ENCODE results near the gene ARRDC2.

ARRDC2 gene

GRCh38 chr19:18013210-18014111 lies 5.5 kb downstream of the ARRDC2 start:
- no peaks in the 10 kb centered on the region for H3K27me3 ChIP-seq (ENCODE audit: control insufficient read depth in 5 of 5, insufficient read depth in 4 of 5, low read length in 5 of 5)
- H3K9ac ChIP-seq (ENCODE audit: low read length in 5 of 5): peak overlapping the region in 1 of 5 donors; percentile 23
- peak overlapping the region; percentile 25 for H3K27ac ChIP-seq (ENCODE audit: low read depth, low read length)
- H3K4me1 ChIP-seq (ENCODE audit: control insufficient read depth in 5 of 5, insufficient read depth in 5 of 5, low read length in 5 of 5): peaks cover 4 to 61% (median 47%) of the 10 kb centered on the region in 5 donors
- H3K9me3 ChIP-seq (ENCODE audit: control insufficient read depth in 5 of 5, low read length in 5 of 5): no peaks in the 10 kb centered on the region
- H3K4me3 ChIP-seq (ENCODE audit: low read depth in 1 of 5, low read length in 5 of 5): no peak overlapping the region
- peaks cover 0 to 58% (median 53%) of the 10 kb centered on the region in 5 donors for H3K36me3 ChIP-seq (ENCODE audit: control insufficient read depth in 5 of 5, insufficient read depth in 5 of 5, low read length in 5 of 5)

DNA sequence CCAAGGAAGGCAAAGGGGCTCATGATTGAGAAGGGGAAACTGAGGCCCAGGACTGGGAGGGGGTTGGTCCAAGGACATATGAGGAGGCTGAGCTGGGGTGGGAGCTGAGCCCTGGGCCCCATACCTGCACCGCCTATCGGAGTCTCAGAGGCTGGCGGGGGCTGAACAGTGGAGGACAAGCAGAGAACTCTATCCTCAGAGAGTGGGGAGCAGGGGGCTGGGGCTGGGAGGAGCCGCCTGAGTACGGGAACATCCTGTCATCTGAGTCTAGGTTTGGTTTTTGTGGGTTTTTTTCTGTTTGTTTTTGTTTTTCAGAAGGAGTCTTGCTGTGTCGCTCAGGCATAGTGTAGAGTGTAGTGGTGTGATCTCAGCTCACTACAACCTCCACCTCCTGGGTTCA lies 6.2 kb downstream of the ARRDC2 start:
- no peak overlapping the region for H3K27ac ChIP-seq (ENCODE audit: low read depth, low read length)
- H3K4me3 ChIP-seq (ENCODE audit: low read depth in 1 of 5, low read length in 5 of 5): no peak overlapping the region
- H3K4me1 ChIP-seq (ENCODE audit: control insufficient read depth in 5 of 5, insufficient read depth in 5 of 5, low read length in 5 of 5): peaks cover 2 to 59% (median 39%) of the 10 kb centered on the region in 5 donors
- no peaks in the 10 kb centered on the region for H3K9me3 ChIP-seq (ENCODE audit: control insufficient read depth in 5 of 5, low read length in 5 of 5)
- peak overlapping the region in 1 of 5 donors; percentile 7 for H3K9ac ChIP-seq (ENCODE audit: low read length in 5 of 5)
- H3K27me3 ChIP-seq (ENCODE audit: control insufficient read depth in 5 of 5, insufficient read depth in 4 of 5, low read length in 5 of 5): no peaks in the 10 kb centered on the region
- H3K36me3 ChIP-seq (ENCODE audit: control insufficient read depth in 5 of 5, insufficient read depth in 5 of 5, low read length in 5 of 5): peaks cover 0 to 50% (median 48%) of the 10 kb centered on the region in 5 donors

DNA sequence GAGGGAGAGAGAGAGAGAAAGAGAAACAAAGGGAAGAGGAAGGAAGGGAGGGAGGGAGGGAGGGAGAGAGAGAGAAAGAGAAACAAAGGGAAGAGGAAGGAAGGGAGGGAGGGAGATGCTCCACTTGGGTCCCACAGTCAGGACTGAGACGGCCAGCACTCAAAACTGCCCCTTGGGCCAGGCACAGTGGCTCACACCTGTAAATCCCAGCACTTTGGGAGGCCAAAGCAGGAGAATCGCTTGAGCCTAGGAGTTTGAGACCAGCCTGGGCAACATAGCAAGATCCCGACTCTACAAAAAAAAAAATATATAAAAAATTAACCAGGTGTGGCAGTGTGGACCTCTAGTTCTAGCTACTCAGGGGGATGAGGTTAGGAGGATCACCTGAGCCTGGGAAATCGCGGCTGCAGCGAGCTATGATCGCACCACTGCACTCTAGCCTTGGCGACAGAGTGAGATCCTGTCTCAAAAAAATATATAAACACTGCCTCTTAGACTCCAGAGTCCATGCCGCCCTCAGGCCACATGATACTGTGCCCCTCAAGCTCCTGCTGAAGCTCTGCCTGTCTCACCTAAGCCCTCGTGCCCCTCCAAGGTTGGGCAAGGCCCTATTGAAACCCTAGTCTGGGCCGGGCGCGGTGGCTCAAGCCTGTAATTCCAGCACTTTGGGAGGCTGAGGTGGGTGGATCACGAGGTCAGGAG lies 8.4 kb downstream of the ARRDC2 start:
- H3K9me3 ChIP-seq (ENCODE audit: control insufficient read depth in 5 of 5, low read length in 5 of 5): no peaks in the 10 kb centered on the region
- peak overlapping the region; percentile 71 for H3K27ac ChIP-seq (ENCODE audit: low read depth, low read length)
- peaks cover 0 to 30% (median 28%) of the 10 kb centered on the region in 5 donors for H3K36me3 ChIP-seq (ENCODE audit: control insufficient read depth in 5 of 5, insufficient read depth in 5 of 5, low read length in 5 of 5)
- H3K27me3 ChIP-seq (ENCODE audit: control insufficient read depth in 5 of 5, insufficient read depth in 4 of 5, low read length in 5 of 5): no peaks in the 10 kb centered on the region
- H3K4me3 ChIP-seq (ENCODE audit: low read depth in 1 of 5, low read length in 5 of 5): no peak overlapping the region
- H3K9ac ChIP-seq (ENCODE audit: low read length in 5 of 5): peak overlapping the region in 3 of 5 donors; percentile 11 to 47 (median 37)
- peaks cover 8 to 60% (median 41%) of the 10 kb centered on the region in 5 donors for H3K4me1 ChIP-seq (ENCODE audit: control insufficient read depth in 5 of 5, insufficient read depth in 5 of 5, low read length in 5 of 5)

GRCh38 chr19:18017275-18018083 lies 9.5 kb downstream of the ARRDC2 start:
- peaks cover 12 to 71% (median 52%) of the 10 kb centered on the region in 5 donors for H3K4me1 ChIP-seq (ENCODE audit: control insufficient read depth in 5 of 5, insufficient read depth in 5 of 5, low read length in 5 of 5)
- H3K9me3 ChIP-seq (ENCODE audit: control insufficient read depth in 5 of 5, low read length in 5 of 5): no peaks in the 10 kb centered on the region
- H3K9ac ChIP-seq (ENCODE audit: low read length in 5 of 5): peak overlapping the region in 2 of 5 donors; percentile 48 to 64
- no peak overlapping the region for H3K4me3 ChIP-seq (ENCODE audit: low read depth in 1 of 5, low read length in 5 of 5)
- H3K27me3 ChIP-seq (ENCODE audit: control insufficient read depth in 5 of 5, insufficient read depth in 4 of 5, low read length in 5 of 5): no peaks in the 10 kb centered on the region
- peak overlapping the region; percentile 71 for H3K27ac ChIP-seq (ENCODE audit: low read depth, low read length)
- H3K36me3 ChIP-seq (ENCODE audit: control insufficient read depth in 5 of 5, insufficient read depth in 5 of 5, low read length in 5 of 5): peaks cover 0 to 25% (median 25%) of the 10 kb centered on the region in 5 donors

GRCh38 chr19:18020212-18021085 lies 12.5 kb downstream of the ARRDC2 start:
- H3K4me3 ChIP-seq (ENCODE audit: low read depth in 1 of 5, low read length in 5 of 5): peak overlapping the region in 1 of 5 donors; percentile 4
- H3K36me3 ChIP-seq (ENCODE audit: control insufficient read depth in 5 of 5, insufficient read depth in 5 of 5, low read length in 5 of 5): peaks cover 0 to 2% (median 2%) of the 10 kb centered on the region in 5 donors
- H3K27ac ChIP-seq (ENCODE audit: low read depth, low read length): peak overlapping the region; percentile 95
- peaks cover 15 to 79% (median 62%) of the 10 kb centered on the region in 5 donors for H3K4me1 ChIP-seq (ENCODE audit: control insufficient read depth in 5 of 5, insufficient read depth in 5 of 5, low read length in 5 of 5)
- peak overlapping the region in 3 of 5 donors; percentile 31 to 67 (median 56) for H3K9ac ChIP-seq (ENCODE audit: low read length in 5 of 5)
- H3K9me3 ChIP-seq (ENCODE audit: control insufficient read depth in 5 of 5, low read length in 5 of 5): no peaks in the 10 kb centered on the region
- no peaks in the 10 kb centered on the region for H3K27me3 ChIP-seq (ENCODE audit: control insufficient read depth in 5 of 5, insufficient read depth in 4 of 5, low read length in 5 of 5)

DNA sequence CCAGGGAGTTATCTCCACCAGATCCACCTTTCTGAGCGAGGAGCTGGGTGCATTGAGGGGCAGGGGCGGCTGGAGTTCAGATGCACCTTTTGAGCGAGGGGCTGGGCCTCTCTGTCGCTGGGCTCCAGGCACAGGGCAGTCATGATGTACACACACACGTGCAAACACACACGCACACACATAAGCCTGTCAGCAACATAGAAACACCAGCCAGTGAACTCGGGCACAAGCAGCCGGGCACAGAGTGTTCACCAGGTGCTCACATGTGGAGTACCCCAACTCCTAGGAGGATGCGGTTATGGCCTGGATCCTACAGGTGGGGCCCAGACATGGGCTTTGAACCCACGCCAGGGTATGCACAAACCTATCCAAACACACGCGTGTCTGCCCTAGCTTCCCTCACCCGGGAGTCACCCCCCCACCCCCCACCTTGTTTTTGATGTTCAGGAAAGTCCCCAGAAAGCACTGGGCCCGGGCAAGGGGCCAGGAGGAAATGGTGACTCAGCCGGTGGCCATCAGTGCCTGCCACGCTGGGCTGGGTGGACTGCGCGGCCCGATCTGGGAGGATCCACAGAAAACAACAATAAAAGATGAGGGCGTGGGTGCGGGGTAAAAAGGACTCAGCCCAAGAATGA lies 13.3 kb downstream of the ARRDC2 start:
- Histone ChIP-seq H3K36me3 (ENCODE audit: control insufficient read depth in 5 of 5, insufficient read depth in 5 of 5, low read length in 5 of 5) (no peaks in the 10 kb centered on the region), H3K27ac (ENCODE audit: low read depth, low read length) (peak overlapping the region; percentile 95), H3K4me1 (ENCODE audit: control insufficient read depth in 5 of 5, insufficient read depth in 5 of 5, low read length in 5 of 5) (peaks cover 15 to 75% (median 61%) of the 10 kb centered on the region in 5 donors), H3K4me3 (ENCODE audit: low read depth in 1 of 5, low read length in 5 of 5) (peak overlapping the region in 3 of 5 donors; percentile 26 to 50 (median 44)), H3K9ac (ENCODE audit: low read length in 5 of 5) (peak overlapping the region in 4 of 5 donors; percentile 31 to 67 (median 57)), H3K9me3 (ENCODE audit: control insufficient read depth in 5 of 5, low read length in 5 of 5) (no peaks in the 10 kb centered on the region), H3K27me3 (ENCODE audit: control insufficient read depth in 5 of 5, insufficient read depth in 4 of 5, low read length in 5 of 5) (no peaks in the 10 kb centered on the region)

GRCh38 chr19:18023622-18024251 lies 15.8 kb downstream of the ARRDC2 start:
- H3K9me3 ChIP-seq (ENCODE audit: control insufficient read depth in 5 of 5, low read length in 5 of 5): no peaks in the 10 kb centered on the region
- peak overlapping the region in 4 of 5 donors; percentile 3 to 37 (median 20) for H3K4me3 ChIP-seq (ENCODE audit: low read depth in 1 of 5, low read length in 5 of 5)
- no peaks in the 10 kb centered on the region for H3K27me3 ChIP-seq (ENCODE audit: control insufficient read depth in 5 of 5, insufficient read depth in 4 of 5, low read length in 5 of 5)
- no peaks in the 10 kb centered on the region for H3K36me3 ChIP-seq (ENCODE audit: control insufficient read depth in 5 of 5, insufficient read depth in 5 of 5, low read length in 5 of 5)
- peak overlapping the region; percentile 95 for H3K27ac ChIP-seq (ENCODE audit: low read depth, low read length)
- peak overlapping the region in 4 of 5 donors; percentile 9 to 76 (median 46) for H3K9ac ChIP-seq (ENCODE audit: low read length in 5 of 5)
- H3K4me1 ChIP-seq (ENCODE audit: control insufficient read depth in 5 of 5, insufficient read depth in 5 of 5, low read length in 5 of 5): peaks cover 13 to 52% (median 43%) of the 10 kb centered on the region in 5 donors

DNA sequence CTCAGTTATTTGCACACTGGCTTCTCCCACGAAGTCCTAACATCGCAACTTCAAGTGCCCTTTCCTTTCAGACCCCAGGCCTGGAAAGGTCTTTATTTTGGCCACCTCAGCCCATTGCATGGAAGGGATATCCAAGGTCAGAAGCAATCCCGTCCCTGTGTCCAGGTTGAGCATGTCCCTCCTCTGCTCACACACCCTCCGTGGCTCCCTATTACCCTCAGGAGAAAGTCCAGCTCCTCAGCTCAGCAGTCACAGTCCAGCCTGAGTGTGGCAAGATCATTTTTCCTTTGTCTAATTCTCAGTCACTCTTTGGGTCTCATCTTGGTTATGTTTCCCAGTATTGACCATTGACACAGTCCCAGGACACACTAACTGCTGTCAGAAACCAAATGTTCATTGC lies 19.2 kb downstream of the ARRDC2 start:
- peaks cover 0 to 2% (median 0%) of the 10 kb centered on the region in 5 donors for H3K27me3 ChIP-seq (ENCODE audit: control insufficient read depth in 5 of 5, insufficient read depth in 4 of 5, low read length in 5 of 5)
- H3K9me3 ChIP-seq (ENCODE audit: control insufficient read depth in 5 of 5, low read length in 5 of 5): no peaks in the 10 kb centered on the region
- H3K4me3 ChIP-seq (ENCODE audit: low read depth in 1 of 5, low read length in 5 of 5): no peak overlapping the region
- H3K4me1 ChIP-seq (ENCODE audit: control insufficient read depth in 5 of 5, insufficient read depth in 5 of 5, low read length in 5 of 5): peaks cover 6 to 38% (median 22%) of the 10 kb centered on the region in 5 donors
- no peak overlapping the region for H3K27ac ChIP-seq (ENCODE audit: low read depth, low read length)
- no peaks in the 10 kb centered on the region for H3K36me3 ChIP-seq (ENCODE audit: control insufficient read depth in 5 of 5, insufficient read depth in 5 of 5, low read length in 5 of 5)
- H3K9ac ChIP-seq (ENCODE audit: low read length in 5 of 5): no peak overlapping the region

Measured in subcutaneous abdominal adipose tissue (tissue), 5 donors.